Measurements from ENCODE around the gene ZW10.
"Not testable (repeated sequence)": the region's sequence is repeated elsewhere in the genome, so short reads cannot be mapped to it uniquely, and the experiment has no call there.

Gene ZW10, protein sequence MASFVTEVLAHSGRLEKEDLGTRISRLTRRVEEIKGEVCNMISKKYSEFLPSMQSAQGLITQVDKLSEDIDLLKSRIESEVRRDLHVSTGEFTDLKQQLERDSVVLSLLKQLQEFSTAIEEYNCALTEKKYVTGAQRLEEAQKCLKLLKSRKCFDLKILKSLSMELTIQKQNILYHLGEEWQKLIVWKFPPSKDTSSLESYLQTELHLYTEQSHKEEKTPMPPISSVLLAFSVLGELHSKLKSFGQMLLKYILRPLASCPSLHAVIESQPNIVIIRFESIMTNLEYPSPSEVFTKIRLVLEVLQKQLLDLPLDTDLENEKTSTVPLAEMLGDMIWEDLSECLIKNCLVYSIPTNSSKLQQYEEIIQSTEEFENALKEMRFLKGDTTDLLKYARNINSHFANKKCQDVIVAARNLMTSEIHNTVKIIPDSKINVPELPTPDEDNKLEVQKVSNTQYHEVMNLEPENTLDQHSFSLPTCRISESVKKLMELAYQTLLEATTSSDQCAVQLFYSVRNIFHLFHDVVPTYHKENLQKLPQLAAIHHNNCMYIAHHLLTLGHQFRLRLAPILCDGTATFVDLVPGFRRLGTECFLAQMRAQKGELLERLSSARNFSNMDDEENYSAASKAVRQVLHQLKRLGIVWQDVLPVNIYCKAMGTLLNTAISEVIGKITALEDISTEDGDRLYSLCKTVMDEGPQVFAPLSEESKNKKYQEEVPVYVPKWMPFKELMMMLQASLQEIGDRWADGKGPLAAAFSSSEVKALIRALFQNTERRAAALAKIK

GRCh38 chr11:113773416-113774173 lies at the start of gene ZW10:
ZW10 (minus strand) TSS chr11:113773692; CDS start chr11:113773666, 26 bp downstream.
- DNase-seq (ENCODE audit: low read depth in 2 of 2): peak; percentile 73 to 82

GRCh38 chr11:113818426-113818825 lies 44.9 kb upstream of the ZW10 start:
- DNase-seq (ENCODE audit: low read depth in 2 of 2): no peak

- DNase-seq (ENCODE audit: low read depth in 2 of 2): no peak
Measured at GRCh38 chr11:113817626-113818025, 44.1 kb upstream of the ZW10 start.

DNA sequence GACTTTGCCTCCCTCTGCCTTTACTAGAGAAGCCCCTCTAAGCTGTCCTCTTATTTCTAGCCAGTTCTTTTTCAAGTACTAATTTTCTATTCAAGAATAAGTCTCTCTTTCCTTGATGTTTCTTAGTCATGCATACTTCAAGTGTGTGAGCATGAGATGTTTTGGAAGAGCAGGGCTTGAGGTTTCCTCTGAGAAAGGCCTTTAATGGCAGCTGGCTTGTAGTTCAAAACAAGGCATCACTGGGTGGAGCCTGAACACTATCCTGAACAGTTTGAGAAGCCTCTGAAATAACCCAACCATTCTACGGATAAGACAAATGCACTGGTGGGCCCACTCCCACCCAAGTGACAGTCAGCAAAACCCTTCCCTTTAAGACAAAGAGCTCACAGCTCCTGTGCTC lies 43.7 kb upstream of the ZW10 start:
- no peak for DNase-seq (ENCODE audit: low read depth in 2 of 2)

DNA sequence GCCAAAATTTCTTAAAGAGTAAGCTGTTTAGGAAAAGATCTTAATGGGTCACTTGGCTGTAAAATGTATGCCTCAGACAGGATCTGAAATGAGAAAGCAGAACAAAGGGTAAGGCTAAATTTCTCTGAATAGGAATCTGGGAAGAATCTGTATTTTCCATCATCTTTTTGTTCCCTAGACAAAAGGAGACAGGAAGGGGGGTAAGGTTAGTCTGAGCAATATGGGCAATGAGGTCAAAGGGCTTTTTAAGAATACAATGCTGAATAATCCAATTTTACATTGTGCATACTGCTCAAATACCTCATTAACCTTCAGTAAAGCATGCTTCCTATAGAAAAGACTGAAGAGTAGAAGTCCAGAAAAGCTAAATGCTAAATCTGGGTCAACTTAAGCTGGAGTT lies 40.7 kb upstream of the ZW10 start:
- no peak for DNase-seq (ENCODE audit: low read depth in 2 of 2)

- no peak for DNase-seq (ENCODE audit: low read depth in 2 of 2)
Measured at GRCh38 chr11:113808931-113809330, 35.4 kb upstream of the ZW10 start.

DNA sequence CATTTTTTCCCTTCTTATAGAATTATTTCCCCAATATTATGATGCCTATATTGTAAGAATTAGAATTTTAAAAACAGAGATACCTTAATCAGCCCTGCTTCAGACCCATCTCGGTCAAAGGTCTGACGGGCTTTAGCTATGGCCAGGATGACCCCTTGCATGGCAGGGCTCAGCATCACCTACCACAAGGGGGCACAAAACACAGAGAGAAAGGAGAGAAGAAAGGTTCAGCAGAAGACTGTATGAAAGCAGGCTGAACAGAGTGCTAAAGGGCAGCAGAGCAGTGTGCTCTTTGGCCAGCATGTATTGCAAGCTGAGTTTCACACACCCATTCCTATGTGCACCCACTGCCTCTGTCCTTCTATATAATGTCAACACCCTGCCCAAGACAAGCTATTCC lies 32.9 kb upstream of the ZW10 start:
- no peak for DNase-seq (ENCODE audit: low read depth in 2 of 2)

GRCh38 chr11:113805640-113806039 lies 32.1 kb upstream of the ZW10 start:
- no peak for DNase-seq (ENCODE audit: low read depth in 2 of 2)

DNA sequence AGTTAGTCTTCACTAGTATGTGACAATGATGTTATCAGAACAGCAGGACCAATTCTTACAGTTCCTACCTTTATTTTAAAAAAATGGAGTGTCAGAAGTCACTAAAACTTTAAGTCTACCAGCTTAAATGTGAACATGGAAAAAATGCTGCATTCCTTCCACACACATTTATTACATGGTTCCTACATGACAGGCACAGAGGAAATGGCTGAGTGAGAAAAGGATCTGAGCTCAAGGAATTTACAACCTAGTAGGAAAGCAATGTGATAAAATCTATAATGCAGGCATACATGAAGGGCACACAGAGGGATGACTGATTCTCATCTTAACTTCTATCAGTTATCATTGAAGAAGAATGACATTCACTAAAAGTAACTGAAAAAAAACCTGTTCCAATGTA lies 29.1 kb upstream of the ZW10 start:
- DNase-seq (ENCODE audit: low read depth in 2 of 2): no peak

- DNase-seq (ENCODE audit: low read depth in 2 of 2): no peak
Measured at GRCh38 chr11:113796663-113797259, 23.3 kb upstream of the ZW10 start.

DNA sequence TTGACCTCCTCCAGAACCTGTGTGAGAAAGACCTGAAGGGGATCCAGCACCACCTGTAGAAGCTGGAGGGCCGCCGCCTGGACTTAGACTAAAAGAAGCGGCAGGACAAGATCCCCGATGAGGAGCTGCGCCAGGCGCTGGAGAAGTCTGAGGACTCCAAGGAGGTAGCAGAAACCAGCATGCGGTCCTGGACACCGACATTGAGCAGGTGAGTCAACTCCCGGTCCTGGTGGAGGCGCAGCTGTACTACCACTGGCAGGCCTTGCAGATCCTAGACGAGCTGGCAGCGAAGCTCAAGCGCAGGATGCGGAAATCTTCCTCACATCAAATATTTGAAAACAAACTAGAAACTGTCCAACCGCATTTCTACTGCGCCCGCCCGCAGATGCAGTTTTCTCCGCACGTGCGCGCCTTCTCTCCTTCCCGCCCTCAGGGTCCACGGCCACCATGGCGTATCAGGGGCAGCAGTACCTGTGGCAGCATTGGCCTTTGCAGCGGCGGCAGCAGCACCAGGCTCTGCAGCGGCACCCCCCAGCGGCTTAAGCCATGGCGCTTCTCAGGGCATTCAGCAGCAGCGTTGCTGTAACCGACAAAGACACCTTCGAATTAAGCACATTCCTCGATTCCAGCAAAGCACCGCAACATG lies 16.3 kb upstream of the ZW10 start:
- DNase-seq (ENCODE audit: low read depth in 2 of 2): no peak

GRCh38 chr11:113789016-113789415 lies 15.5 kb upstream of the ZW10 start:
- DNase-seq (ENCODE audit: low read depth in 2 of 2): not testable (repeated sequence)

GRCh38 chr11:113782134-113782533 lies 8.6 kb upstream of the ZW10 start:
- DNase-seq (ENCODE audit: low read depth in 2 of 2): no peak

GRCh38 chr11:113781682-113782081 lies 8.2 kb upstream of the ZW10 start:
- no peak for DNase-seq (ENCODE audit: low read depth in 2 of 2)

GRCh38 chr11:113779496-113779895 lies 6.0 kb upstream of the ZW10 start, which contains the start of gene CLDN25:
CLDN25 (plus strand) TSS chr11:113779796; CDS start chr11:113779796, 0 bp downstream.
- DNase-seq (ENCODE audit: low read depth in 2 of 2): no peak

GRCh38 chr11:113778111-113778910 lies 4.8 kb upstream of the ZW10 start:
- no peak for DNase-seq (ENCODE audit: low read depth in 2 of 2)

DNA sequence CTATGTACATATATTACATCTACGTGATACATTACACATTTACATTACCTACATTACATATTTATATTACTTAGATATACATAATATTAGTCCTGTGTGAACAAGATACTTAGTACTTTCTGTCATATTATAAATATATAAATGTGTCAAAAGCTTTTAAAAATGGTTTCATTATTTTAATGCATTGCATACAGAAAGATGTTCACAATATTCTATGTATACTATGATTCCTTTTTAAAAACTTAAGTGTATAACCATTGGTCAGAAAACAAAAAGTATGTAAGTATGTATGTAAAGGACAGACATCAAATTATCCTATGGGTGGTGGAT lies 647 bp upstream of the ZW10 start:
- DNase-seq (ENCODE audit: low read depth in 2 of 2): no peak

GRCh38 chr11:113773092-113773415 lies 438 bp downstream of the ZW10 start:
- no peak for DNase-seq (ENCODE audit: low read depth in 2 of 2)

GRCh38 chr11:113771964-113772363 lies 1.5 kb downstream of the ZW10 start:
- no peak for DNase-seq (ENCODE audit: low read depth in 2 of 2)

DNA sequence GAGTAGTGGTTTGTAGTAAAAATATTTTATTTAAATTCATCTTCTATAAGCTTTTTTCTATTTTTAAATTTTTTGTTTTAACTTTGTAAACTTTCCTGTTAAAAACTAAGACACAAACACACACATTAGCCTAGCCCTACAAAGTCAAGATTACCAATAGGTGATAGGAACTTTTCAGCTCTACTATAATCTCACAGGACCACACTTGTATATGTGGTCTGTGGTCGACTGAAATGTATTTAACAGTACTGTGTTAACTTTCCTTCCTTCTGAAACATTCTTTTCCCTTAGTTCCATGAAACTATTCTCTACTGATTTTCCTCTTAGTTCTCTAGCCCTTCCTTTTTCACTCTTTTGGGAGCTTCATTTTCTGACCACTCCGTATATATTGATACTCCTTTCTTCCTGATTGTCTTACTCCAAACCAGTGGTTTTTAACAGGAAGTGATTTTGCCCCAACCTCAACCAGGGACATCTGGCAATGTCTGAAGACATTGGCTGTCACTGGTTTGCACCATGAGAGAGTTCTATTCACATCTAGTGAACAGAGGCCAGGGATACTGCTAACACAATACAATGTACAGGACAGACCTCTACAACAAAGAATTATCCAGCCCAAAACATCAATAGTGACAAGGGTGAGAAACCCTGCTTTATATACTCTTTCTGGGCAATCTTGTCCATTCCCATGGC lies 8.8 kb downstream of the ZW10 start:
- DNase-seq (ENCODE audit: low read depth in 2 of 2): no peak
